ENCODE measurements around the gene TNFAIP8L3.

TNFAIP8L3 gene

DNA sequence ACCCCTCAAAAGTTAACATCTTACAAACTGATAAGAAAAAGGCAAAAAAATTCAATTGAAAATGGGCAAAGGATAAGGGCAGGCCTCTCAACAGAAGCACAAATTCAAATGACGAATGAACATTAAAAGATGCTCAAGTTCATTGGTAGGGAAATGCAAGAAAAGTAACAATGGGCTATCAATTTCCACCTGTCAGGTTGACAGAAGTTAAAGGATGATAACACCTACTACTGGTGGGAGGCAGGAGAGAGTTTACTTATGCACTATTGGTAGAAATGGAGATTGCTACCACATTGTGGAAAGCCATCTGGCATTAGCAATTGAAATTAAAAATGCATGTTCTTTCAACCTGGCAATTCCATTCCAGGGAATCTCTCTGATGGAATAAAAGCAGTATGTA lies 35.6 kb upstream of the TNFAIP8L3 start:
- H3K79me2 ChIP-seq (ENCODE audit: insufficient read depth, low read length), result no peaks in the 10 kb centered on the region
- no peak overlapping the region for H2AFZ ChIP-seq (ENCODE audit: low read depth, low read length, severe bottlenecking)
- H3K4me2 ChIP-seq (ENCODE audit: low read depth, low read length, poor library complexity, severe bottlenecking), result no peak overlapping the region
- no peaks in the 10 kb centered on the region for H3F3A ChIP-seq (ENCODE audit: insufficient read depth)
- H3K9me3 ChIP-seq (ENCODE audit: insufficient read depth, low read length), result no peaks in the 10 kb centered on the region
- no peaks in the 10 kb centered on the region for H4K20me1 ChIP-seq (ENCODE audit: low read depth, low read length)
- H3K4me3 ChIP-seq (ENCODE audit: insufficient read depth, low read length, poor library complexity, severe bottlenecking), result no peak overlapping the region
- no peak overlapping the region for H3K9ac ChIP-seq (ENCODE audit: low read length)
- no peak overlapping the region for H3K27ac ChIP-seq (ENCODE audit: low read depth, low read length)
- TF ChIP-seq EZH2phosphoT487 (conservative IDR thresholded peaks at IDR 0.05; ENCODE audit: low read length), result no peak
- TF ChIP-seq, protein P1, sequence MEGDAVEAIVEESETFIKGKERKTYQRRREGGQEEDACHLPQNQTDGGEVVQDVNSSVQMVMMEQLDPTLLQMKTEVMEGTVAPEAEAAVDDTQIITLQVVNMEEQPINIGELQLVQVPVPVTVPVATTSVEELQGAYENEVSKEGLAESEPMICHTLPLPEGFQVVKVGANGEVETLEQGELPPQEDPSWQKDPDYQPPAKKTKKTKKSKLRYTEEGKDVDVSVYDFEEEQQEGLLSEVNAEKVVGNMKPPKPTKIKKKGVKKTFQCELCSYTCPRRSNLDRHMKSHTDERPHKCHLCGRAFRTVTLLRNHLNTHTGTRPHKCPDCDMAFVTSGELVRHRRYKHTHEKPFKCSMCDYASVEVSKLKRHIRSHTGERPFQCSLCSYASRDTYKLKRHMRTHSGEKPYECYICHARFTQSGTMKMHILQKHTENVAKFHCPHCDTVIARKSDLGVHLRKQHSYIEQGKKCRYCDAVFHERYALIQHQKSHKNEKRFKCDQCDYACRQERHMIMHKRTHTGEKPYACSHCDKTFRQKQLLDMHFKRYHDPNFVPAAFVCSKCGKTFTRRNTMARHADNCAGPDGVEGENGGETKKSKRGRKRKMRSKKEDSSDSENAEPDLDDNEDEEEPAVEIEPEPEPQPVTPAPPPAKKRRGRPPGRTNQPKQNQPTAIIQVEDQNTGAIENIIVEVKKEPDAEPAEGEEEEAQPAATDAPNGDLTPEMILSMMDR (IDR thresholded peaks at IDR 0.05; ENCODE audit: insufficient read depth, low read length, poor library complexity, severe bottlenecking), result no peak
- no peaks in the 10 kb centered on the region for H3K36me3 ChIP-seq (ENCODE audit: low read length)
- H3K9me2 ChIP-seq (replicated peaks; ENCODE audit: insufficient read depth, low read length), result no peaks in the 10 kb centered on the region
- H3K27me3 ChIP-seq (ENCODE audit: low read length), result no peaks in the 10 kb centered on the region

DNA sequence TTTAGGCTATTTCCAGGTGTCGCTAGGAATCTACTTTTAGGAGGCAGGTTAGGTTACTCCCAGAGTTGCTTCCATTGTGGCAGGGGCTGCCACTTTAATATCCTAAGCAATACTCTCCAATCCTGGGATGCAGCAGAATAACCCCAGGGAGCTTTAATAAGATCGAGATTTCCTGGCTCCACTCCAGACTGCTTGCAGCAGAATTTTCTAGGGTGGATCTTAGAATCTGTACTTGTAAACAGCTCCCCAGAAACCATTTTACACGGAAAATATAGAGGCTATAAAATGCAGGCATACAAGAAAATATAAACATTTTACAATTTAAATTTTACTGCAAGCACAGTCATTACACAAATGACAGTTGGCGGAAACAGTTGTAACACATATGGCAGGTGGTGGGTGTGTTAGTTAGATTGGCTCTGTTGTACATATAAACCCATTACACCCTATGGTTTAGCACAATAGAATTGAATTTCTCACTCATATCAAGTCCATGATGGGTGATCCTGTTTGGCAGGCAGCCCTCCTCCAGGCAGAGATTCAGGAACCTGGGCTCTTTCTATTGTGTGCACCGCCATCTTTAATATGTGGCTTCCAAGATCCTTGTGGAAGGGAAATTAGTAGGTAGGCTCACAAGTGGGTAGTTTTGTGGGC lies 35.0 kb upstream of the TNFAIP8L3 start:
- Histone ChIP-seq H3K36me3 (ENCODE audit: low read length) (no peaks in the 10 kb centered on the region), H2AFZ (ENCODE audit: low read depth, low read length, severe bottlenecking) (no peak overlapping the region), H3K79me2 (ENCODE audit: insufficient read depth, low read length) (no peaks in the 10 kb centered on the region), H3K9me3 (ENCODE audit: insufficient read depth, low read length) (no peaks in the 10 kb centered on the region), H3K9me2 (replicated peaks; ENCODE audit: insufficient read depth, low read length) (no peaks in the 10 kb centered on the region), H3K27me3 (ENCODE audit: low read length) (no peaks in the 10 kb centered on the region), H3F3A (ENCODE audit: insufficient read depth) (no peaks in the 10 kb centered on the region), H4K20me1 (ENCODE audit: low read depth, low read length) (no peaks in the 10 kb centered on the region), H3K9ac (ENCODE audit: low read length) (no peak overlapping the region), H3K4me2 (ENCODE audit: low read depth, low read length, poor library complexity, severe bottlenecking) (no peak overlapping the region), H3K27ac (ENCODE audit: low read depth, low read length) (no peak overlapping the region), H3K4me3 (ENCODE audit: insufficient read depth, low read length, poor library complexity, severe bottlenecking) (no peak overlapping the region)
- TF ChIP-seq, protein P1 (IDR thresholded peaks at IDR 0.05; ENCODE audit: insufficient read depth, low read length, poor library complexity, severe bottlenecking), result no peak
- no peak for TF ChIP-seq EZH2phosphoT487 (conservative IDR thresholded peaks at IDR 0.05; ENCODE audit: low read length)

DNA sequence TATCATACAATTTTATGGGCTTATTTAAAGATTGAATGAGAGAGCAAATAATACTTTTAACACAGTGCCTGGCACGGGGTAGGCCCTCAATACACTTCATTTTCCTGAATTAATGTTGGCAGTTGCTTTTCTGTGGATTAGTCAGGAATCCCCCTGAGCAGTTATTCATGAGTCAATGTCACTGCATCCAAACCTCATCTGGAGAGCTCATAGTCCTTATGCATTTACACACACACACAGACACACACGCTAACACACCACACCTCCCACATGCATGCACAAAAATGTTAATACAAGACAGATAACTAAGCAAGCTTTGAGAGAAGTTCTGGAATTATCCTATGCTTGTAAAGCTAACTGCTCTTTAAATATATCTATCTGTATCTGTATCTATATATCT lies 34.0 kb upstream of the TNFAIP8L3 start:
- Histone ChIP-seq H3K9me2 (replicated peaks; ENCODE audit: insufficient read depth, low read length) (no peaks in the 10 kb centered on the region), H3K9me3 (ENCODE audit: insufficient read depth, low read length) (no peaks in the 10 kb centered on the region), H3K4me3 (ENCODE audit: insufficient read depth, low read length, poor library complexity, severe bottlenecking) (no peak overlapping the region), H3K27ac (ENCODE audit: low read depth, low read length) (no peak overlapping the region), H3K27me3 (ENCODE audit: low read length) (no peaks in the 10 kb centered on the region), H3K4me2 (ENCODE audit: low read depth, low read length, poor library complexity, severe bottlenecking) (no peak overlapping the region), H4K20me1 (ENCODE audit: low read depth, low read length) (no peaks in the 10 kb centered on the region), H3K9ac (ENCODE audit: low read length) (no peak overlapping the region), H3F3A (ENCODE audit: insufficient read depth) (no peaks in the 10 kb centered on the region), H3K36me3 (ENCODE audit: low read length) (no peaks in the 10 kb centered on the region), H2AFZ (ENCODE audit: low read depth, low read length, severe bottlenecking) (no peak overlapping the region), H3K79me2 (ENCODE audit: insufficient read depth, low read length) (no peaks in the 10 kb centered on the region)
- TF ChIP-seq, protein P1 (IDR thresholded peaks at IDR 0.05; ENCODE audit: insufficient read depth, low read length, poor library complexity, severe bottlenecking), result no peak
- no peak for TF ChIP-seq EZH2phosphoT487 (conservative IDR thresholded peaks at IDR 0.05; ENCODE audit: low read length)

Data from SU-DHL-6 (cell line).